Karpas-422 (cell line): Measurements from ENCODE around the gene PRG3. TPM values are rescaled to one million over a fixed set of nuclear protein-coding genes. Genes with fewer than 3 reads are reported as not detected.
"Not testable (repeated sequence)": the region's sequence is repeated elsewhere in the genome, so short reads cannot be mapped to it uniquely, and the experiment has no call there.

Experiments used
- DNase-seq: peaks from one replicate; pipeline ENCODE4 v3.0.0-alpha.2; 2015
- H2AFZ ChIP-seq: fragments of 200-600 bp; sonication (generic); 2 replicates; pipeline ENCODE4 v1.6.1; 2014; ENCODE audit warnings: antibody characterized with exemption, low read length, mixed read lengths
- H3K27ac ChIP-seq: fragments of 200-600 bp; sonication (generic); 2 replicates; pipeline ENCODE4 v1.5.1; 2014; ENCODE audit warnings: mild to moderate bottlenecking, low read length, moderate library complexity
- H3K27me3 ChIP-seq: fragments of 200-600 bp; sonication (generic); 2 replicates; pipeline ENCODE4 v1.6.1; 2014; ENCODE audit warnings: low read length, mixed read lengths
- H3K36me3 ChIP-seq: fragments of 200-600 bp; sonication (generic); 2 replicates; pipeline ENCODE4 v1.6.1; 2014; ENCODE audit warnings: low read length, mixed read lengths; ENCODE audit not compliant: insufficient read depth
- H3K4me1 ChIP-seq: fragments of 200-600 bp; sonication (generic); 2 replicates; pipeline ENCODE4 v1.6.1; 2014; ENCODE audit warnings: mild to moderate bottlenecking, low read length, mixed read lengths
- H3K4me2 ChIP-seq: fragments of 200-600 bp; sonication (generic); 2 replicates; pipeline ENCODE4 v1.6.1; 2014; ENCODE audit warnings: low read length, low read depth, mild to moderate bottlenecking; ENCODE audit not compliant: poor library complexity, severe bottlenecking
- H3K4me3 ChIP-seq: fragments of 200-600 bp; sonication (generic); 2 replicates; pipeline ENCODE4 v1.5.1; 2014; ENCODE audit warnings: mild to moderate bottlenecking, antibody characterized with exemption, low read length, mixed read lengths
- H3K79me2 ChIP-seq: fragments of 200-600 bp; sonication (generic); 2 replicates; pipeline ENCODE4 v1.6.1; 2014; ENCODE audit warnings: mild to moderate bottlenecking, low read length, mixed read lengths
- H3K9ac ChIP-seq: fragments of 200-600 bp; sonication (generic); 2 replicates; pipeline ENCODE4 v1.6.0; 2014; ENCODE audit warnings: low read length
- H3K9me2 ChIP-seq: fragments of 200-600 bp; sonication (generic), shearing (Covaris generic); replicated peaks from 2 replicates; pipeline ENCODE4 v1.6.0; 2014; ENCODE audit warnings: mild to moderate bottlenecking, low read length, moderate library complexity; ENCODE audit not compliant: insufficient read depth
- H3K9me3 ChIP-seq: fragments of 300-700, 200-600 bp; sonication (generic); 2 replicates; pipeline ENCODE4 v1.6.1; 2014; ENCODE audit warnings: low read length, mixed read lengths
- H4K20me1 ChIP-seq: fragments of 200-600 bp; sonication (generic); 2 replicates; pipeline ENCODE4 v1.6.1; 2014; ENCODE audit warnings: mild to moderate bottlenecking, antibody characterized with exemption, low read length, low read depth; ENCODE audit not compliant: insufficient read depth
- total RNA-seq: library from RNA; depleted of rRNA; stranded (reverse); fragments of >200 nt; shearing (Covaris generic); gene quantifications from 2 replicates; pipeline ENCODE4 v1.2.3, GENCODE V29; 2014; ENCODE audit warnings: low replicate concordance

Gene PRG3
- total RNA-seq, 1 experiment from 2014 or later = not detected

- Histone ChIP-seq H2AFZ (no peak overlapping the region), H3K4me2 (no peak overlapping the region), H3K9me3 (no peaks in the 10 kb centered on the region), H3K79me2 (no peaks in the 10 kb centered on the region), H4K20me1 (peaks cover 8% of the 10 kb centered on the region; the same call in 1 of the 2 replicates), H3K27ac (no peak overlapping the region), H3K9me2 (no peaks in the 10 kb centered on the region), H3K36me3 (peaks cover 44% of the 10 kb centered on the region), H3K9ac (no peak overlapping the region), H3K4me1 (no peaks in the 10 kb centered on the region), H3K4me3 (no peak overlapping the region), H3K27me3 (no peaks in the 10 kb centered on the region)
- DNase-seq = no peak
Measured at GRCh38 chr11:57407010-57407920, 26.3 kb upstream of the PRG3 start.

- Histone ChIP-seq H3K36me3 (peaks cover 39% of the 10 kb centered on the region), H4K20me1 (peaks cover 8% of the 10 kb centered on the region; the same call in 1 of the 2 replicates), H3K79me2 (no peaks in the 10 kb centered on the region), H3K4me1 (no peaks in the 10 kb centered on the region), H3K27me3 (no peaks in the 10 kb centered on the region), H3K4me2 (no peak overlapping the region), H3K9ac (no peak overlapping the region), H2AFZ (no peak overlapping the region), H3K9me2 (no peaks in the 10 kb centered on the region), H3K27ac (no peak overlapping the region), H3K9me3 (no peaks in the 10 kb centered on the region), H3K4me3 (no peak overlapping the region)
- DNase-seq = peak; percentile 54
Measured at GRCh38 chr11:57406337-57406904, 25.5 kb upstream of the PRG3 start.

- no peaks in the 10 kb centered on the region for H3K4me1 ChIP-seq
- H2AFZ ChIP-seq = no peak overlapping the region
- H4K20me1 ChIP-seq = peaks cover 8% of the 10 kb centered on the region; the same call in 1 of the 2 replicates
- H3K4me3 ChIP-seq = no peak overlapping the region
- no peak overlapping the region for H3K9ac ChIP-seq
- H3K27ac ChIP-seq = no peak overlapping the region
- H3K4me2 ChIP-seq = no peak overlapping the region
- no peaks in the 10 kb centered on the region for H3K9me3 ChIP-seq
- no peaks in the 10 kb centered on the region for H3K27me3 ChIP-seq
- H3K36me3 ChIP-seq = peaks cover 36% of the 10 kb centered on the region
- no peak for DNase-seq
- no peaks in the 10 kb centered on the region for H3K79me2 ChIP-seq
- no peaks in the 10 kb centered on the region for H3K9me2 ChIP-seq
Measured at GRCh38 chr11:57405271-57405860, 24.4 kb upstream of the PRG3 start.

DNA sequence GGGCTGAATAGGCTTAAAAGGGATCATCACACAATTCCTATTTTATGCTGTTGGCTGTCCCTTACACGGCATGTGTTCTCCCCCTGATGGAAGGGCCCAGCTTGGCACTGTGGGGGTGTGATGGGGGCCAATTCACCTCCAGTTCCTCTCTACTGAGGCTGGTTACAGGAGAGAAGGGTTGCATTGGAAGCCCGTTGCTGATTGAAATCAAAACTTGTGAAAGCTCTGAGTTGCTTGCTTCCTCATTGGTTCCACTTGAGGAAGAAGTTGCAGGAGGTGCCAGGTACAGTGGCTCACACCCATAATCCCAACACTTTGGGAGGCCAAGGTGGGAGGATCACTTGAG is 22.8 kb upstream of the PRG3 start:
- DNase-seq = no peak
- Histone ChIP-seq H3K27me3 (no peaks in the 10 kb centered on the region), H3K4me2 (no peak overlapping the region), H3K27ac (no peak overlapping the region), H3K79me2 (no peaks in the 10 kb centered on the region), H3K9ac (no peak overlapping the region), H3K9me2 (no peaks in the 10 kb centered on the region), H3K4me1 (no peaks in the 10 kb centered on the region), H3K4me3 (no peak overlapping the region), H3K36me3 (peaks cover 22% of the 10 kb centered on the region), H4K20me1 (0 out of 2 replicates have a peak, but pooled peaks cover 4% of the 10 kb centered on the region), H3K9me3 (no peaks in the 10 kb centered on the region), H2AFZ (no peak overlapping the region)

DNA sequence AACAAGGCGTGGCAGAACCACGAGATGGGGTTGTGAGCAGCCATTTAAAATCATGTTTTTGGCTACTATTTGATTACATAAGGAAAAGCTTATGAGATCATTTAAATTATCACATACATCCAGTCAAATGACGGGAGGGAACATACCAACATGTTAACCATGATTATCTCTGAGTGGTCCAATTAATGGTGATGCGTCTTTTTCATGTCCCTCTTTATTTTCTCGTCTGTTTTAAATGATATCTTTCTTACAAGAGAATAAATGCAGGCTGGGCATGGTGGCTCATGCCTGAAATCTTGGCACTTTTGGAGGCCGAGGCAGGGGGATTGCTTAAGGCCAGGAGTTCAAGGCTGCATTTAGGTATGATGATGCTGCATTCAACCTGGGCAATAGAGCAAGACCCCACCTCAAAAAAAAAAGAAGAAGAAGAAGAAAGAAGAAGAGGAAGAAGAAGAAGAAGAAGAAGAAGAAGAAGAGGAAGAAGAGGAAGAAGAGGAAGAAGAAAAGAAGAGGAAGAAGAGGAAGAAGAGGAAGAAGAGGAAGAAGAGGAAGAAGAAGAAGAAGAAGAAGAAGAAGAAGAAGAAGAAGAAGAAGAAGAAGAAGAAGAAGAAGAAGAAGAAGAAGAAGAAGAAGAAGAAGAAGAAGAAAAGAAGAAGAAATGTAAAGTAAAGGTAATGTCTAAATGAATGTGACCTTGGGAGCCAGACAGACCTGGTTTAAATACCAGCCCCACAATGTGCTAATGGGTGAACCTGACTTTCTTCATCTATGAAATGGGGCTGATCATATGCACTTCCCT is 22.3 kb upstream of the PRG3 start:
- H3K9ac ChIP-seq, H3K4me3 ChIP-seq, H4K20me1 ChIP-seq, H3K9me2 ChIP-seq, H2AFZ ChIP-seq, H3K27me3 ChIP-seq, DNase-seq, H3K27ac ChIP-seq, H3K79me2 ChIP-seq, H3K4me1 ChIP-seq, H3K9me3 ChIP-seq, H3K4me2 ChIP-seq: not testable (repeated sequence)
- peaks cover 16% of the 10 kb centered on the region for H3K36me3 ChIP-seq

DNA sequence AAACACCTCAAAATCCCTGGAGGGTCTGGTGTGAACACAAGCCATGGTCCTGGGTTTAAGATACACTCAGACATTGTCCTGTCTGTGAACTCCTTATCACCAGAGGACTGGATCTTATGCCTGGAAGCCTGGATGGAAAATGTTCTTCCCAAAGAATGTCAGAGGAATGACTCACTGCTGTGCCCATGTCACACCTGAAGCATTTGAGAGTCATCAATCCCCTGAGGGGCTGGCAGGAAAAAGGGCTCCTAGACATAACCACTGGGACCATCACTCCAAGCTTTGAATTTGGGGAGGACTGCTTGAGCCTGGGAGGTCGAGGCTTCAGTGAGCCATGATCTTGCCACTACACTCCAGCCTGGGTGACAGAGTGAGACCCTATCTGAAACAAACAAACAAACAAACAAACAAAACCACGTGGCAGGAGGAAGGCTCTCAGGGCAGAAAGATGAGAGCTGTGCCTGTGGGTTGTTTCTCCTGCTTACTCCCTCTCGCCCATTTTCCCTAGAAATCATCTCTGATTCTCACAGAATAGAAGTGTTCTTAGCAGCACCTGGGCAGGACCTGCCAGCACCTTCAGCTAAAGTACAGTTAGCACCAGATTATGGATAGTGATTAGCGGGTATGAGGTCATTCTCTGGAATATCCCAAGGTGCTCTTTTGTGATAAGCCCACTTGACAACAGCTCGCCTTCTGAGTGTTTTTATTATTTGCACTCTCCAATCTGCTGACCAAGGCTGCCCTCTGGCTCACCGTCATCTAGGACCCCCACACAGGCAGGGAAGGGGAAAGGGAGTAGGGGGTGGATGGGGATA is 21.4 kb upstream of the PRG3 start:
- Histone ChIP-seq H3K27ac (no peak overlapping the region), H3K4me3 (no peak overlapping the region), H3K27me3 (no peaks in the 10 kb centered on the region), H4K20me1 (0 out of 2 replicates have a peak, but pooled peaks cover 1% of the 10 kb centered on the region), H2AFZ (no peak overlapping the region), H3K9ac (no peak overlapping the region), H3K36me3 (peaks cover 8% of the 10 kb centered on the region), H3K4me2 (no peak overlapping the region), H3K79me2 (no peaks in the 10 kb centered on the region), H3K9me3 (no peaks in the 10 kb centered on the region), H3K9me2 (no peaks in the 10 kb centered on the region), H3K4me1 (no peaks in the 10 kb centered on the region)
- no peak for DNase-seq

DNA sequence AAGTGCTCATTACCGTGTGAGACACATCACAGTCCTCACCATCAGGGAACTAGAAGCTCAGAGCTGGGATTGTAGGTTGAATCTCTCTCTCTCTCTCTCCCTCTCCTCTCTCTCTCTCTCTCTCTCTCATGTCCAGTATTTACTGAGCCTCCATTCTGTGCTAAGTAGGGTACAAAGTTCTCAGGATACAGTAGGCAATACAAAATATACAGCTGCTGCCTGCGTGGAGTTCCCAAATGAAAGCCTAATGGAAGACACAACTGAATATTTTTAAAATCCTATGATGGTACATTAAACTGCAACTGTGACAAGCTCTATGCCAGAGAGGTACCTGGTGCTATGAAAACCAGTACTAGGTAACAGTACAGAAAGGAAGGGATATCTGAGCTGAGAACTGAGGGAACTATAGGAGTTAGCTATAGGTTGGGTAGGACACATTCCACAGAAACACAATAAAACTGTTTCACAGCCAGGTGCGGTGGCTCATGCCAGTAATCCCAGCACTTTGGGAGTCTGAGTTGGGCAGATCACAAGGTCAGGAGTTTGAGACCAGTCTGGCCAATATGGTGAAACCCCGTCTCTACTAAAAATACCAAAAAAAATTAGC is 19.1 kb upstream of the PRG3 start:
- H3K9ac ChIP-seq = no peak overlapping the region

More for the DNA sequence above, 19.1 kb upstream of the PRG3 start:
- H3K4me3 ChIP-seq = no peak overlapping the region
- no peaks in the 10 kb centered on the region for H3K9me2 ChIP-seq
- H3K4me2 ChIP-seq = no peak overlapping the region
- no peaks in the 10 kb centered on the region for H3K79me2 ChIP-seq
- no peaks in the 10 kb centered on the region for H4K20me1 ChIP-seq
- no peak for DNase-seq
- no peak overlapping the region for H2AFZ ChIP-seq
- H3K9me3 ChIP-seq = no peaks in the 10 kb centered on the region
- H3K27ac ChIP-seq = no peak overlapping the region
- no peaks in the 10 kb centered on the region for H3K36me3 ChIP-seq
- H3K4me1 ChIP-seq = no peaks in the 10 kb centered on the region
- no peaks in the 10 kb centered on the region for H3K27me3 ChIP-seq
